Hair follicular keratinocyte (primary cell): ENCODE data around the gene RASSF4. TPM values are rescaled to one million over a fixed set of nuclear protein-coding genes. Genes with fewer than 3 reads are reported as not detected.

Experiments
- total RNA-seq: library from RNA; depleted of rRNA; stranded (reverse); fragments of >200 nt; gene quantifications from 2 replicates; pipeline ENCODE4 v1.2.3, GENCODE V29; 2015

The RASSF4 gene
- total RNA-seq, result 1.1 and 1.2 TPM in 2 replicates

GRCh38 chr10:44959247-44960087, at the start of gene RASSF4:
Gene RASSF4, plus strand, starts transcription at chr10:44959802. Its CDS starts 10,401 bp downstream, at chr10:44970203.

GRCh38 chr10:44911081-44911540, 48.5 kb upstream of the RASSF4 start, which contains the start of gene TMEM72:
Gene TMEM72, plus strand, starts transcription at chr10:44911337. Its CDS starts 176 bp downstream, at chr10:44911513.

GRCh38 chr10:44978570-44979280, 19.1 kb downstream of the RASSF4 start, which contains the start of gene DEPP1:
Gene DEPP1, minus strand, starts transcription at chr10:44978809. Its CDS starts 779 bp downstream, at chr10:44978030.

GRCh38 chr10:45000752-45001380, 41.3 kb downstream of the RASSF4 start, which contains the start of gene ZNF22:
Gene ZNF22, plus strand, starts transcription at chr10:45000923. Its CDS starts 2,446 bp downstream, at chr10:45003369.

Other genes with a start within 250 kb of the RASSF4 start
- not detected in 2 replicates for gene TMEM72, start 48.5 kb upstream of the RASSF4 start, total RNA-seq
- gene DEPP1, start 19.0 kb downstream of the RASSF4 start, total RNA-seq, result 1.1 and 21.9 TPM in 2 replicates
- 11.6 and 11.8 TPM in 2 replicates for gene ZNF22, start 41.1 kb downstream of the RASSF4 start, total RNA-seq